Hematopoietic multipotent progenitor cell treated with erythropoietin and hydrocortisone succinate and interleukin-3 and kit ligand, for 8 days (in vitro differentiated cells): ENCODE results near the gene GLT1D1.

ENCODE experiments used
- DNase-seq: peaks from one replicate; pipeline ENCODE4 v3.0.0-alpha.2; 2015

Gene GLT1D1

GRCh38 chr12:128969480-128970055, 116.3 kb downstream of the GLT1D1 start:
- no peak for DNase-seq

GRCh38 chr12:128970110-128970509, 116.8 kb downstream of the GLT1D1 start:
- DNase-seq, result no peak

- no peak for DNase-seq
Observed at GRCh38 chr12:128970941-128971340, 117.7 kb downstream of the GLT1D1 start.

- no peak for DNase-seq
Observed at GRCh38 chr12:128971802-128972201, 118.5 kb downstream of the GLT1D1 start.

GRCh38 chr12:128973883-128974681, 120.8 kb downstream of the GLT1D1 start:
- no peak for DNase-seq

GRCh38 chr12:128974881-128975280, 121.6 kb downstream of the GLT1D1 start:
- no peak for DNase-seq

- peak; percentile 30 for DNase-seq
Observed at GRCh38 chr12:128976120-128976738, 123.0 kb downstream of the GLT1D1 start.

- DNase-seq, result no peak
Observed at GRCh38 chr12:128977441-128977840, 124.2 kb downstream of the GLT1D1 start.

- no peak for DNase-seq
Observed at GRCh38 chr12:128978067-128978466, 124.8 kb downstream of the GLT1D1 start.

GRCh38 chr12:128980623-128981022, 127.3 kb downstream of the GLT1D1 start:
- no peak for DNase-seq

- no peak for DNase-seq
Observed at GRCh38 chr12:128981971-128982533, 128.8 kb downstream of the GLT1D1 start.

- DNase-seq, result no peak
Observed at GRCh38 chr12:128982933-128983332, 129.7 kb downstream of the GLT1D1 start.

- no peak for DNase-seq
Observed at GRCh38 chr12:128983371-128983770, 130.1 kb downstream of the GLT1D1 start.

GRCh38 chr12:128986957-128987356, 133.7 kb downstream of the GLT1D1 start:
- no peak for DNase-seq

- DNase-seq, result no peak
Observed at GRCh38 chr12:128989287-128989686, 136.0 kb downstream of the GLT1D1 start.

GRCh38 chr12:128991716-128992115, 138.4 kb downstream of the GLT1D1 start:
- DNase-seq, result no peak

GRCh38 chr12:128992116-128992515, 138.8 kb downstream of the GLT1D1 start:
- DNase-seq, result no peak

- DNase-seq, result no peak
Observed at GRCh38 chr12:128992550-128992949, 139.3 kb downstream of the GLT1D1 start.

GRCh38 chr12:128994856-128995255, 141.6 kb downstream of the GLT1D1 start:
- DNase-seq, result no peak

GRCh38 chr12:128995619-128996018, 142.3 kb downstream of the GLT1D1 start:
- DNase-seq, result no peak

GRCh38 chr12:129001826-129002225, 148.5 kb downstream of the GLT1D1 start:
- DNase-seq, result no peak

- DNase-seq, result no peak
Observed at GRCh38 chr12:129002427-129002826, 149.1 kb downstream of the GLT1D1 start.

- no peak for DNase-seq
Observed at GRCh38 chr12:129005416-129005815, 152.1 kb downstream of the GLT1D1 start.

- no peak for DNase-seq
Observed at GRCh38 chr12:129005829-129006228, 152.6 kb downstream of the GLT1D1 start.
